DOHH2 (cell line): Measurements from ENCODE around the gene TPCN1.

Source experiments
- H3F3A ChIP-seq: fragments of 200-600 bp; sonication (generic), shearing (Covaris generic); 2 replicates; pipeline ENCODE4 v1.6.0; 2016; ENCODE audit warnings: antibody characterized with exemption, mild to moderate bottlenecking; ENCODE audit not compliant: control insufficient read depth, insufficient read depth
- H3K27ac ChIP-seq: fragments of 200-600 bp; sonication (generic); 2 replicates; pipeline ENCODE4 v1.5.1; 2014; ENCODE audit warnings: low read depth, mild to moderate bottlenecking, low read length, moderate library complexity
- H3K27me3 ChIP-seq: fragments of 200-600 bp; sonication (generic); 2 replicates; pipeline ENCODE4 v1.6.1; 2014; ENCODE audit warnings: mild to moderate bottlenecking, low read length, mixed read lengths; ENCODE audit not compliant: control insufficient read depth
- H3K36me3 ChIP-seq: fragments of 200-600 bp; sonication (generic); 2 replicates; pipeline ENCODE4 v1.6.1; 2014; ENCODE audit warnings: mild to moderate bottlenecking, low read length, moderate library complexity, mixed read lengths; ENCODE audit not compliant: control insufficient read depth
- H3K4me1 ChIP-seq: fragments of 200-600 bp; sonication (generic); 2 replicates; pipeline ENCODE4 v1.6.1; 2014; ENCODE audit warnings: mild to moderate bottlenecking, low read length, mixed read lengths; ENCODE audit not compliant: control insufficient read depth
- H3K4me2 ChIP-seq: fragments of 200-600 bp; sonication (generic); 2 replicates; pipeline ENCODE4 v1.6.0; 2014; ENCODE audit warnings: mild to moderate bottlenecking, low read length, moderate library complexity
- H3K4me3 ChIP-seq: fragments of 200-600 bp; sonication (generic); 2 replicates; pipeline ENCODE4 v1.5.1; 2014; ENCODE audit warnings: mild to moderate bottlenecking, low read length, mixed read lengths
- H3K79me2 ChIP-seq: fragments of 200-600 bp; sonication (generic); 2 replicates; pipeline ENCODE4 v1.6.1; 2014; ENCODE audit warnings: mild to moderate bottlenecking, low read length, mixed read lengths; ENCODE audit not compliant: control insufficient read depth
- H3K9me2 ChIP-seq: fragments of 200-600 bp; sonication (generic); replicated peaks from 2 replicates; pipeline ENCODE4 v1.6.1; 2014; ENCODE audit warnings: mild to moderate bottlenecking, low read length, mixed read lengths; ENCODE audit not compliant: control insufficient read depth
- H3K9me3 ChIP-seq: fragments of 200-600 bp; sonication (generic); 2 replicates; pipeline ENCODE4 v1.6.1; 2014; ENCODE audit warnings: antibody characterized with exemption, low read length, mixed read lengths; ENCODE audit not compliant: control insufficient read depth, insufficient read depth
- H4K20me1 ChIP-seq: fragments of 200-600 bp; sonication (generic); 2 replicates; pipeline ENCODE4 v1.6.0; 2014; ENCODE audit warnings: low read depth, mild to moderate bottlenecking, antibody characterized with exemption, low read length, moderate library complexity; ENCODE audit not compliant: control insufficient read depth, insufficient read depth
- EZH2phosphoT487 ChIP-seq: fragments of 200-600 bp; sonication (generic); IDR thresholded peaks from 2 replicates; pipeline ENCODE4 v1.6.1; 2017; ENCODE audit warnings: borderline replicate concordance, mild to moderate bottlenecking, antibody characterized with exemption, low read length, moderate library complexity, mixed read lengths
- TF ChIP-seq, protein P1 (sequence below): fragments of 200-600 bp; sonication (generic); IDR thresholded peaks from one replicate; pipeline ENCODE4 v1.5.1; 2014; ENCODE audit warnings: antibody characterized with exemption, mild to moderate bottlenecking, low read depth, low read length; ENCODE audit not compliant: poor library complexity, severe bottlenecking

The TPCN1 gene

DNA sequence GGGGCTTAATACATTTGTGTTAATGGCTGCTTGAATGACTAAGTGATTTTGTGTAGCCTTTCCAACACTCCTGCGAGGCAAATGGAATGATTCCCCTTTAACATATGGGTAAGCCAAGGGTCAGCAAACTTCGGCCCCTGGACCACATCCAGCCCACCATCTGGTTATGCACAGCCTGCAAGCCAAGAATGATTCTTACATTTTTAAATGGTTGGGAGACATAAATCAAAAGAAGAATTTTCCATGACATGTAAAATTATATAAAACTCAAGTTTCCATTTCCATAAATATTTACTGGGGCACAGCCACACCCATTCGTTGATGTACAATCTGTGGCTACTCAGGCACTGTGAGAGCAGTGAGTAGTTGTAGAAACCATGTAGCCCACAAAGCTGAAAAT, 104.7 kb downstream of the TPCN1 start:
- no peaks in the 10 kb centered on the region for H3K9me3 ChIP-seq
- no peaks in the 10 kb centered on the region for H3F3A ChIP-seq
- H4K20me1 ChIP-seq = no peaks in the 10 kb centered on the region
- no peaks in the 10 kb centered on the region for H3K9me2 ChIP-seq
- no peaks in the 10 kb centered on the region for H3K27me3 ChIP-seq
- no peaks in the 10 kb centered on the region for H3K4me1 ChIP-seq
- H3K36me3 ChIP-seq = peaks cover 12% of the 10 kb centered on the region
- H3K4me2 ChIP-seq = no peak overlapping the region
- no peak overlapping the region for H3K4me3 ChIP-seq
- no peak for TF ChIP-seq EZH2phosphoT487
- TF ChIP-seq, protein P1, sequence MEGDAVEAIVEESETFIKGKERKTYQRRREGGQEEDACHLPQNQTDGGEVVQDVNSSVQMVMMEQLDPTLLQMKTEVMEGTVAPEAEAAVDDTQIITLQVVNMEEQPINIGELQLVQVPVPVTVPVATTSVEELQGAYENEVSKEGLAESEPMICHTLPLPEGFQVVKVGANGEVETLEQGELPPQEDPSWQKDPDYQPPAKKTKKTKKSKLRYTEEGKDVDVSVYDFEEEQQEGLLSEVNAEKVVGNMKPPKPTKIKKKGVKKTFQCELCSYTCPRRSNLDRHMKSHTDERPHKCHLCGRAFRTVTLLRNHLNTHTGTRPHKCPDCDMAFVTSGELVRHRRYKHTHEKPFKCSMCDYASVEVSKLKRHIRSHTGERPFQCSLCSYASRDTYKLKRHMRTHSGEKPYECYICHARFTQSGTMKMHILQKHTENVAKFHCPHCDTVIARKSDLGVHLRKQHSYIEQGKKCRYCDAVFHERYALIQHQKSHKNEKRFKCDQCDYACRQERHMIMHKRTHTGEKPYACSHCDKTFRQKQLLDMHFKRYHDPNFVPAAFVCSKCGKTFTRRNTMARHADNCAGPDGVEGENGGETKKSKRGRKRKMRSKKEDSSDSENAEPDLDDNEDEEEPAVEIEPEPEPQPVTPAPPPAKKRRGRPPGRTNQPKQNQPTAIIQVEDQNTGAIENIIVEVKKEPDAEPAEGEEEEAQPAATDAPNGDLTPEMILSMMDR = no peak
- H3K27ac ChIP-seq = no peak overlapping the region
- H3K79me2 ChIP-seq = no peaks in the 10 kb centered on the region

DNA sequence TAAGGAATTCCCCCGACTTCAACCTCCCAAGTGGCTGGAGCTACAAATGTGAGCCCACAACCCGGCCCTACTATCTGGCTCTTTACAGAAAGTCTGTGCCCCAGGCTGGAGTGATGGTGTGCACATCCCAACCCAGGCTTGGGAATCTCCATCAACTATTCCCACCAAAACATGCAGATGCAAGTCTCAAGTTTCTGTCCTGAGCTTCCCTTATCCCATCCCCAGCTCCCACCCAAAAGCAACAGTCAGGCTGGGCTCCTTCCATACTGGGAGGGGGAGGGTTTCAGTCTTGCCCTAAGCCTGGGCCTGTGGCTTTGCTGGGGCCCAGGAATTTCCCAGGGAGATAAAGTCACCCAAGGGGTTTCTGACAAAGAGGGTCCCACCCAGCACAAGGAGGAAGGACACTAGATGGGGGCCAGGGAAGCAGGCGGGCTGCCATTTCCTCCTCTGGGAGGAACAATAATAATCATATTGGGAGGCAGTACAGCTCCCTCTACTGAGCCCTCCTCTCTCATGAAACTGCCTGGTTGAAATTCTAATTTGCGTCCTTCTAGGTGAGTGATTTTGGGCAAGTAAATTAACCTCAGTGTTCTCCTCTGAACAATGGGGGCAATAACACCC, 105.6 kb downstream of the TPCN1 start:
- H3K27me3 ChIP-seq = no peaks in the 10 kb centered on the region
- H3K9me2 ChIP-seq = no peaks in the 10 kb centered on the region
- no peaks in the 10 kb centered on the region; the same call in 1 of the 2 replicates for H3K4me1 ChIP-seq
- no peak overlapping the region for H3K4me2 ChIP-seq
- no peaks in the 10 kb centered on the region for H4K20me1 ChIP-seq
- H3K27ac ChIP-seq = no peak overlapping the region
- H3K79me2 ChIP-seq = no peaks in the 10 kb centered on the region
- H3F3A ChIP-seq = no peaks in the 10 kb centered on the region; the same call in 1 of the 2 replicates
- peaks cover 15% of the 10 kb centered on the region for H3K36me3 ChIP-seq
- no peak overlapping the region for H3K4me3 ChIP-seq
- TF ChIP-seq, protein P1 = no peak
- no peak for TF ChIP-seq EZH2phosphoT487
- H3K9me3 ChIP-seq = no peaks in the 10 kb centered on the region

DNA sequence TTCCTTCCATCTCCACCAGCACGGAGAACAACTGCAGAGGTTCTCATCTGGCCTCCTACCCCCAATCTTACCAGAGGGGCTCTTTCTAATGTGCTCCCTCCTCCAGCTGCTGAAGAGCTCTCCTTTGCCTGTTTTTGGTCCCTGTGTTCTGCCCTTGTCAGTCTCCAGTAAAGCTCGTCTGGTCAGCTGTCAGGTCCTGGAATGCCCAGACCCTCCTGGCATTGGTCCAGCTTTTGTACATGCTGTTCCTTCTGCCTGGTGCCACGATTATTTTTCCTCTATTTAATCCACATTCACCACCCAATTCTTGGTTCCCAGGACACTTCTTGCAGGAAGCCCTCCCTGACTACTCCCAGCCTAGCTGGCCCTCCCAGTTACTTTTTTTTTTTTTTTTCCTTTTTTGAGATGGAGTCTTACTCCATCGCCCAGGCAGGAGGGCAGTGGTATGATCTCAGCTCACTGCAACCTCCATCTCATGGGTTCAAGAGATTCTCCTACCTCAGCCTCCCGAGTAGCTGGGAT, 107.2 kb downstream of the TPCN1 start:
- Histone ChIP-seq H3K4me1 (peaks cover 15% of the 10 kb centered on the region), H3K4me2 (no peak overlapping the region), H3F3A (no peaks in the 10 kb centered on the region; the same call in 1 of the 2 replicates), H3K36me3 (peaks cover 24% of the 10 kb centered on the region), H3K27ac (no peak overlapping the region), H3K4me3 (no peak overlapping the region), H3K79me2 (peaks cover under 1% of the 10 kb centered on the region; the same call in 1 of the 2 replicates), H3K9me3 (no peaks in the 10 kb centered on the region), H4K20me1 (no peaks in the 10 kb centered on the region), H3K27me3 (no peaks in the 10 kb centered on the region), H3K9me2 (no peaks in the 10 kb centered on the region)
- no peak for TF ChIP-seq EZH2phosphoT487
- TF ChIP-seq, protein P1 = no peak
